K562 (cell line): ENCODE data around the gene TNIK.

ENCODE experiments used
- CEBPB ChIP-seq: fragments of 450-650 bp; IDR thresholded peaks from 2 replicates; pipeline ENCODE4 v1.6.1; 2016; ENCODE audit warnings: missing genetic modification characterization, missing compliant biosample characterization
- CEBPG ChIP-seq, 3 experiments: fragments of 200-800 bp in 1 of 3; sonication (Bioruptor generic) in 1 of 3; sonication (generic) in 1 of 3; formaldehyde crosslinking in 1 of 3; IDR thresholded peaks in 2 of 3; conservative IDR thresholded peaks in 1 of 3; 2 replicates each; pipeline versions ENCODE4 v1.6.1 to v1.8.0; 2016 to 2022; ENCODE audit warnings: missing compliant biosample characterization in 2 of 3, missing genetic modification characterization in 2 of 3, mild to moderate bottlenecking in 1 of 3, missing genetic modification reagents in 1 of 3
- CTCF ChIP-seq, 3 experiments: IDR thresholded peaks in 2 of 3; conservative IDR thresholded peaks in 1 of 3; 2 replicates each; pipeline ENCODE4 v1.5.1; 2011 to 2012; ENCODE audit warnings: low read length in 3 of 3, mild to moderate bottlenecking in 3 of 3, control low read depth in 2 of 3, improper control_type of control experiment in 1 of 3, inconsistent platforms in 1 of 3, low read depth in 1 of 3, mixed read lengths in 1 of 3, moderate library complexity in 1 of 3; ENCODE audit not compliant: insufficient read depth in 2 of 3
- EP400 ChIP-seq: fragments of 450-650 bp; IDR thresholded peaks from 2 replicates; pipeline ENCODE4 v1.6.1; 2017; ENCODE audit warnings: antibody characterized with exemption, mild to moderate bottlenecking, moderate library complexity
- MEF2D ChIP-seq: conservative IDR thresholded peaks from 2 replicates; pipeline ENCODE4 v1.6.1; 2016; ENCODE audit warnings: low read depth, missing genetic modification characterization, missing compliant biosample characterization
- MIER1 ChIP-seq: fragments of 450-650 bp; IDR thresholded peaks from 2 replicates; pipeline ENCODE4 v1.6.1; 2016; ENCODE audit warnings: antibody characterized with exemption, mild to moderate bottlenecking, low read depth
- MYNN ChIP-seq, 2 experiments: sonication (generic); formaldehyde crosslinking in 1 of 2; IDR thresholded peaks; 2 replicates each; pipeline versions ENCODE4 v1.5.0 to v1.6.1; 2016 to 2020; ENCODE audit warnings: antibody characterized with exemption in 1 of 2, missing genetic modification reagents in 1 of 2
- POLR2AphosphoS5 ChIP-seq: IDR thresholded peaks from 2 replicates; pipeline ENCODE4 v1.6.1; 2011; ENCODE audit warnings: mild to moderate bottlenecking, low read depth, low read length, moderate library complexity; ENCODE audit not compliant: control insufficient read depth, insufficient read depth
- RBM17 ChIP-seq: fragments of 200-400 bp; formaldehyde crosslinking; IDR thresholded peaks from 2 replicates; pipeline ENCODE4 v1.6.1; 2017; ENCODE audit warnings: low read depth, mild to moderate bottlenecking, low read length, borderline replicate concordance
- SETDB1 ChIP-seq: IDR thresholded peaks from one replicate; pipeline ENCODE4 v1.6.1; 2012; ENCODE audit warnings: low read length, control low read depth, inconsistent platforms
- ZBED1 ChIP-seq: IDR thresholded peaks from 2 replicates; pipeline ENCODE4 v1.6.1; 2014
- ZSCAN29 ChIP-seq: fragments of 450-650 bp; IDR thresholded peaks from 2 replicates; pipeline ENCODE4 v1.6.1; 2017

GRCh38 chr3:171026597-171027293 lies 433.5 kb downstream of the TNIK start, which contains the start of gene SLC2A2:
- TF ChIP-seq SETDB1 = no peak
- no peak for TF ChIP-seq MYNN (IDR thresholded peaks at IDR 0.05)
- TF ChIP-seq MYNN (CRISPR knock-in tag; IDR thresholded peaks at IDR 0.05) = no peak
- no peak for TF ChIP-seq CTCF (IDR thresholded peaks at IDR 0.05 in 2 of 3, conservative IDR thresholded peaks at IDR 0.05 in 1 of 3; ENCODE audit: insufficient read depth in 2 of 3, low read depth in 1 of 3, low read length in 3 of 3)
- no peak for TF ChIP-seq CEBPG (CRISPR knock-in tag; IDR thresholded peaks at IDR 0.05)
- no peak for TF ChIP-seq CEBPG (tag; conservative IDR thresholded peaks at IDR 0.05 in 1 of 2, IDR thresholded peaks at IDR 0.05 in 1 of 2)
- no peak for TF ChIP-seq MEF2D (tag)
- no peak for TF ChIP-seq MIER1
- TF ChIP-seq ZBED1 = no peak
- no peak for TF ChIP-seq EP400
- TF ChIP-seq POLR2AphosphoS5 = no peak
- TF ChIP-seq RBM17 = no peak
- TF ChIP-seq ZSCAN29 = no peak
- no peak for TF ChIP-seq CEBPB
